HG03025 (cell line): ENCODE measurements around the gene ASPDH.

ENCODE experiments used
- ATAC-seq: cut with Tn5 transposase; IDR thresholded peaks from one replicate; pipeline ENCODE4 v1.9.1; 2021; ENCODE audit warnings: mild to moderate bottlenecking, moderate library complexity; ENCODE audit not compliant: unreplicated experiment, low FRiP score

The ASPDH gene

DNA sequence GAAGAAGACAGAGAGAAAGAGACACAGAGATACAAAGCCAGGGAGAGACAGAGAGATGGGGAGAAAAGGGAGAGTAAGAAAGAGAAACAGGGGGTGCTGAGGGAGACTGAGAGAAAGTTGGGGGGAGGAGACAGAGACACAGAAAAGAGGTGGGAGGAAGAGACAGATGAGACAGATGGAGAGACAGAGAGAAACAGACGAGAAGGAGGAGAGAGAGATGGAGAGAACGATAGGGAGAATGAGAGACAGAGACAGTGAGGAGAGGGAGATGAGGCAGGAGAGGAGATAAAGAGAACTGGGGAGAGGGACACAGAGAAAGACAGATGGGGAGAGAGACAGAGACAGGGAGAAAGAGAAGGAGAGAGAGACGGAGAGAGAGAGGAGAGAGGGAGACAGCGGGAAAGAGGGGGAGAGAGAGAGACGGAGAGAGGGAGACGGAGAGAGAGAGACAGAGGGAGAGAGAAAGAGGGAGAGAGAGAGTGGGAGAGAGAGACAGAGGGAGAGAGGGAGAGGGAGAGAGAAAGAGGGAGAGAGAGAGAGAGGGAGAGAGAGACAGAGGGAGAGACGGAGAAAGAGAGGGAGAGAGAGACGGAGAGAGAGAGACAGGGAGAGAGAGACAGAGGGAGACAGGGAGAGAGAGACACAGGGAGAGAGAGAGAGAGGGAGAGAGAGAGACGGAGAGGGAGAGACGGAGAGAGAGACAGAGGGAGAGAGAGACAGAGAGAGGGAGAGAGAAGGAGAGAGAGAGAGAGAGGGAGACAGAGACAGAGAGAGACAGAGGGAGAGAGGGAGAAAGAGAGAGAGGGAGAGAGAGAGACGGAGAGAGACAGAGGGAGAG is 15.3 kb downstream of the ASPDH start:
- no peak for ATAC-seq

DNA sequence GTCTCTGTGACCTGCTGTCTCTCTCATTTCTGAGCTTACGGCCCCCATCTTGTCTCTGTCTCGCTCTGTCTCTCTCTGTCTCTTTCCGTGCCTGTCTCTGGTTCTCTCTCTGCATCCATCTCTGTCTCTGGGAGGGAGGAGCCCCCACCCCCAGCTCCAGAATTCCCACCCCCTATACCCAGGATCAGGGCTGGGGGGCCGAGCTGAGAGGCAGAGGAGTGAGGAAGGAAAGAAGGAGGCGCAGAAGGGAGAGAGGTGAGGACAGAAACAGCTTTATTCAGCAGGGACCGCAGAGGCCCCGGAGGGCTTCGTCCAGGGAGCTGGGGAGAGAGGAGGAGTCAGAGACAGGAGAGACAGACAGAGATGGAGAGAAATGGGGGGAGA is 16.7 kb downstream of the ASPDH start:
- no peak for ATAC-seq

DNA sequence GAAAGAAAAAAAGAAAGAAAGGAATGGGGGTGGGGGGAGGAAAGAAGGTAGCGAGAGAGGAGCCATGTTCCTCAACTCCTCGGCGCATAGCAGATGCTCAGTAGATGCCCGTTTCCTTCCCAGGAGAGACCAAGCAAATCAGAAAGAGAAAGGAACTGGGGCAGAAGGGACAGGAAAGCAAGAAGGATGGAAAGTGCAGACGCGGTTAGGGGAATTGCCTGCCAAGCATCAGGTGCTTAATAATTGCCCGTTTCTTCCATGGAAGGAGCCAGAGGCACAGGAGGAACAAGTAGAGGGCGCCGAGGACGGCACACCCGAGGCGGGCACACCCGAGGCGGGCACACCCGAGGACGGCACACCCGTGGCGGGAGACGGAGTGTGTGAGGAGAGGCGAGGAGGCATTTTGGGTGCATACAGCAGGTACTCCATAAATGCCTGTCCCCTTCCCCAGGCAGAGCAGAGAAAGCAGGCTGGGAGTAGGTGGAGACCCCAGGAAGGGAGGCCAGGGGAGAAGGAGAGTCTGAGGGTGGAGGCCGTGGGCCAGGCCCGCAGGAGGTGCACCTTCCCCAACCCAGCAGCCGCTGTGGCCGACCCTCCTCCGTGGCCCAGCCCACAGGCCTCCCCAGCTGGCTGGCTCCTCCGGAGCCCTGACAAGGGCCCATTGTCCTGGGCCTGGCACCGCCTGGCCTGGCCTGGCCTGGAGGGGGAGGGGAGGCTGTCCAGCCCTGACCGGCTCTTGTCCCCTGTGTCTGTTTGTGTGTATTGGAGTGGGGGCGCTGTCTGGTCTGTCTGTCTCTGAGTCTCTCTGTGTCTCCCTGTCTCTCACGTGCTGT is 17.3 kb downstream of the ASPDH start:
- no peak for ATAC-seq

DNA sequence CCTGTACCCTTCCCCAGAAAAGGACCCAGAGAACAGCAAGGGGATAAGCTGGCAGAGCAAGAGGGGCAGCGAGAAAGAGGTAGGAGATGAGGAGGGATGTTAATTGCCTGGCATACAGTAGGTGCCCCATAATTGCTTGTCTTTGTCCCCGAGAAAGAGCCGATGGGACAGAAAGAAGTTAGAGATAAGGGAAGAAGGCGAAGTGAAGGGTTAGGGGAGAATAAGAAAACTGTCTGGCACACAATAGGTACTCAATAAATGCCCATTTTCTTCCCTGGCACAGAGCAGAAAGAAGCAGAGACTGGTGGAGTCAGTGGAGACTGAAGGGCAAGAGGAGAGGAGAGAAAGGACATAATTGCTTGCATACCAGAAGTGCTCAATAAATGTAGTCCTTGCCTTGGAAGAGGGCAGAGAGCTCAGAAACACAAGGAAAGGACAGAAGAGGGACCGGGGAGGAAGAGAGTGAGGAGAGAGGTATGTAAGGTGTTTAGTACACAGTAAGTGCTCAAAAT is 18.6 kb downstream of the ASPDH start:
- ATAC-seq: no peak

DNA sequence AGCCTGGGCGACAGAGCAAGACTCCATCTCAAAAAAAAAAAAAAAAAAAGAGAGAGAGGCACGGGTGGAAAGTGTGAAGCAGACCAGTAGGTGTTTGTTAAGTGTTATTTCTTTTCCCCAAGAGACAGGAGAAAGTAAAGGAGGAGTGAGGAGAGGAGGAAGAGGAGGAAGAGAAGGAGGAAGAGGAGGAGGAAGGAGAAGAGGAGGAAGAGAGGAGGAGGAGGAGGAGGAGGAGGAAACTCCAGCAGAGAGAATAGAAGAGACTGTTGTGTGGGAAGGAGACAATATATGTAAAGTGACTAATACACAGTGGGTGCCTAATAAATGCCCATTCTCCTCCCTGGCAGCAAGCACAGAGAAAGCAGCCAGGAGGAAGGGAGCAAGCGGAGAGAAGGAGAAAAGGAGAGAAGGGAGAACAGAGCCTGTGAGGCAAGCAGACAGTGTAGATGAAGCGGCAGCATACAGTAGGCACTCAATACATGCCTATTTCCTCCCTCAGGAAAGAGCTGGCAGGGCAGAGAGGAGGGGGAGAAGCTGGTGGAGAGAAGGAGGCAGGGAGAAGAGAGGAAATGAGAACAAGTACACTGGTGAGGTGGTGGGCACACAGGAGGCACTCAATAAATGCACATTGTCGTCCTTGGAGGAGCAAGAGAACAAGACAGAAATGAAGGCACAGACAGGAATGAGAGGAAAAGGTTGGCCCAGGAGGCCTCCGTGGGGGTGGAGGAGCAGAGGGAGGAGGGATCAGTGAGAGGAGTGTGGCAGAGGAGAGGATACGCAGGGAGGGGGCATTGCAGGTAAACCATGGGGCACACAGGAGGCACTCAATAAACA is 19.3 kb downstream of the ASPDH start:
- ATAC-seq: no peak

DNA sequence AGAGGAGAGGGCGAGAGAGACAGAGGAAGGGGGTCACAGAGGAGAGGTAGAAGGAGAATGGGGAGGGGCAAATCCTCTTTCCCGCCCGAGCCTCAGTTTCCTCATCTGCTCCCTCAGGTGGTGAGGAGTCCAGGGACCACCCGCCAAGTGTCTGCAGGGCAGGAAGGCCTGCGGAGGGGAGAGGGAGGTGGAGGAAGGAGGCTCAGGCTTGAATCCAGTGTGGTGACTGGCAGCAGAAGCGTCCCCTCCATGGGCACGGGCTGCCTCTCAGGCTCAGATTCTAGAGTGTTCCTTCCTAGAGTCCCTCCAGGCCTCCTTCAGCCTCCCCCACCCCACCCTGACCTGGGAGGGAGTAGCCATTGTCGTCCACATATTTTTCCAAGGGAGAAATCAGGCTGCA is 20.5 kb downstream of the ASPDH start:
- no peak for ATAC-seq

DNA sequence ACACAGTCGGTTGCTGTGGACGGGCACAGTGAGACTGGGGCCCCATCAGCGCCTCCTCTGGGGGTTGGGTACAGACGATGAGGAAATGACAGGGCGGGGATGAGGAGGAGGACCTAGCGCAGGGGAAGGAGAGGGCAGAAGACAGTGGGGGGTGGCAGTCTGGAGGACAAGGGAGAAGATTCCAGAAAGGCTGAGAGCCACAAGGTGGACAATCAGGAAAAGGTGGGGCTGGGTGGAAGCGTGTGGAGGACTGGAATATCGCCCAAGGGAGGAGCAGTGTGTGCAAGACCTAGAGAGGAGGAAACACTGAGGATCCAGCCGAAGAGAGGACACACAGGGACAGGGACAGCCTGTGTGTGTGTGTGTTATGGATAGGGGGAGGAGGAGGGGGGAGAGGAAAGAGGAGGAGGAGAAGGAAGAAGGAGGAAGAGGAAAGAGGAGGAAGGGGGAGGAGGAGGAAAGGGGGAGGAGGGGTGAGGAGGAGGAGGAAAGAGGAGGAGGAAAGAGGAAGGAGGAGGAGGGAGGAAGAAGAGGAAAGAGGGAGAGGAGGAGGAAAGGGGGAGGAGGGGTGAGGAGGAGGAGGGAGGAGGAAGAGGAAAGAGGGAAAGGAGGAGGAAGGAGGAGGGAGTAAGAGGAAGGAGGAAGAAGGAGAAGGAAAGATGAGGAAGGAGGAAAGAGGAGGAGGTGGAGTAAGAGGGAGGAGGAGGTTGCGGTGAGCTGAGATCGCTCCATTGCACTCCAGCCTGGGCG is 21.2 kb downstream of the ASPDH start:
- no peak for ATAC-seq

DNA sequence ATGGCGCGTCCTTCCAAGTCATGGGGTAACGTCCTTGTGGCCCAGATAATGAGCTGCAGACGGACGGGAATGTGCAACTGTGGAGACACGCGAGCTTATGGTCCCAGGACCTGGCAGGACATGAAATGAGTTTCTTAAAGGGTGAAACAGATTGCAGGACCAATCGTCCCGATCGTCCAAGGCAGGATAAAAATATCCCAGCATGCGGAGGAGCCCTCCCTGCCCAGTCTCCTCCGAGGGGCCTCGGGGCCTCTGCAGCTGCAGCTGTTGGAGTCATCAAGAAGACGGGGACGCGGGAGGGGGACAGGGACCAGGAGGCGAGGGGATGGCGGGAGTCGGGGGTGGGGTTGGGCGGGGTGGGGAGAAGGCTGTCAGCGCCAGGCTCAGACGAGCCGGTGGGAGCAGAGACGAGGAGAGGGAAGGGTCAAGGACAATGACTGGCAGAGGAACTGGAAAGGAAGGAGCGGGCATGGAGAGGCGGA is 22.7 kb downstream of the ASPDH start:
- ATAC-seq: no peak

DNA sequence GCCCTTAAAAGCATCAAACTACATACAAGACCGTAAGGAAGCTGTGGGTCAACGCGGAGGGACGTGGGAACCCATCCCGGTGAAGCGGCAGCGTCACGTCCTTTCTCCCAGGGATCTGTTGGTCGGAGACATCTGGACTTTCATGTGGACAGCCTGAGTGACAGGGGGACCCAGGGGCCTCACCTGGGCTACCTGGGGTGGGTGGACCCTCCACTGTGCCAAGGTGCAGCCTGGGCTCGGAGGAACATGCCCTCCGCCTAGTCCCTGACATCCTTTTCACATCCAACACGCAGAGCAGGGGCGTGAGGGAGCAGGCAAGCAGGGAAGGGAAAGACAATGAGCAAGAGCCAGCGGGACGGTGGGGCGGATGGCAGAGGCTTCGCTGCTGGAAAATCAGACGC is 23.3 kb downstream of the ASPDH start:
- ATAC-seq: no peak

DNA sequence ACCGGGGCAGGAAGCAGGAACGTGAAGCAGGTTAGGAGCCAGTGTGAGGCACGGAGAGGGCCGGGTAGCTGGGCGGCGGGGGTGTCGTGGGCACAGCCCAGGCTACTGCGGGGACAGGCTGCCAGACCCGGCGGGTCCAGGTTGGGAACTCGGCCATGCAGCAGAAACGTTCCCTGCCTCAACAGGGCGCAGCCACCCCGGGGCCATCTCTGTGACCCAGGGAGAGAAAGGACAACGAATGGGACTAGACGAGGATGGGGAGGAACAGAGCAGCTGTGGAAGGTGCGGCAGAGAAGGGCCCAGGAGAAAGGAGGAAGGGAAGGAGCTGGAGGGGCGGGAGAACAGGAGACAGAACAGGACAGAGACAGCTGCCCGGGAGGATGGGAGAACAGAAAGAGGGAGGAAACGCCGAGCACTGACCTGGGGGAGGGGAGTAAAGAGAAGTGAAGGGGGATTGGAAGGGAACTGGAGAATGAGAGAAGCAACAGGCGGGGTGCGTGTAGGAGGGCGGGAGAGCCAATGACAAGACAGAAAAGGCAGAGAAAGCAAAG is 24.2 kb downstream of the ASPDH start:
- no peak for ATAC-seq

DNA sequence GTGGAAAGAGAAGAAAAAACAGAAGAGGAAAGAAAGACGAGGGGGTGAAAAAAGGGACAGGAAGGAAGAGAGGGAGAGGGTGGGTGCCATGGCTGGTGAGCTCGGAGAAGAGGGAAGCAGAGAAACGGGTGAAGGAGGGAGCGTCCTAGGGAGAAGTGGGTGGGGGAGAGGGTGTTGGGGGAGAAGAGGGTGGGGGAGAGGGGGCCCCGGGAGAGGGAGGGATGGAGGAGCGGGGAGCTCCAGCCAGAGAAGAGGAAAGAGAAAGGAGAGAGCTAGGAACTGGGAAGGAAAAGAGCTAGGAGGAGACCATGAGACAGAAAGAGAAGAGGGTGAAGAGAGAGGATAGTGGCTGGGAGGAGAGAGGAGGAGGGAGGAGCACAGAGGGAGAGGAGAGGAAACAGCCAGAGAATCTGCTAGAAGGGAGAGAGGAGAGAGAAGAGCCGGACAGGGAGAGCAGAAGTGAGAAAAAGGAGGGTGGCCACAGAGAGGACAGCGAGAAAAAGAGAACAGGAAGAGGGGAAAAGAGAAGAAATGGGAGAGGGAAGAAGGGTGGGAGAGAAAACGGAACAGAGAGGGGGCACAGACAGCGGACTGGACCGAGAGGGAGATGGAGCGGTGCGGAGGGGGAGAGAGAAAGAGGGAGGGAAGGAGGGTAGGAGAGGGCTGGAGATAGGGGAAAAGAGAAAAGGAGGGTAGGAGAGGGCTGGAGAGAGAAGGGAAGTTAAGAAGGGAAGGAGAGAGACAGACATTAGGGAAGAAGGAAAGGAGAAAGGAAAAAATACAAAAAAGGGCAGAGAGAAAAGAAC is 25.1 kb downstream of the ASPDH start:
- no peak for ATAC-seq

DNA sequence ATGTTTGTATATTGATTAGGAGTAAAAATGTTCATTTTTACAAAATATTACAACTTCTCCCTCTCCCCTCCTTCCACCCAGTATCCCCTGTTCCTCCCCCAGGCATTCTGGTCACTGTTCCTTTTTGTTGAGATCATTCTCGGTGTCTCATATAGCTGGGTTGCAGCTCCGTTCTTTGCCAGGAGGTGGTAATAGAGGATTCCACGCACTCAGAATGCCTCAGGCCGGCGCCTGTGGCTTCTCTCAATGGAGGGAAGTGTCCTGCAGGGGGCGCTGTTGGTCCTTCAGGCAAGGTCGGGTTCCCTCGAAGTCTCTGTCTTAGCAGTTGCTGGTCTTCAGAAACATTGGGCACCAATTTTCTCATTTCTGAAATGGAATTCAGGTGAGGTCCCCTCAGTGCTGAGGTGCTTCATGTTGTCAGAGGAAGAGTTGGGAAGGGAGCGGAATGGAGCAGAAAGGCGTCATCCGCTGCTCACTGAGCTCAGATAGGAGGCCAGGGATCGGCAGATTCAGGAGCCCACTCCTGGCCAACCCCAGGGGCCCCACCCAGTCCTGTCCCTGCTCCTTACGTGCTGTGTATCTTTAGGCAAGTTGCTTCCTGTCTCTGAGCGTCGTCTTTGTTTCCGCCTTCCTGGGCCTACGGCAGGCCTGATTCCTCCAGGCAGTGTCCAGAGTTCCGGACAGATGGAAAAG is 26.7 kb downstream of the ASPDH start:
- no peak for ATAC-seq

DNA sequence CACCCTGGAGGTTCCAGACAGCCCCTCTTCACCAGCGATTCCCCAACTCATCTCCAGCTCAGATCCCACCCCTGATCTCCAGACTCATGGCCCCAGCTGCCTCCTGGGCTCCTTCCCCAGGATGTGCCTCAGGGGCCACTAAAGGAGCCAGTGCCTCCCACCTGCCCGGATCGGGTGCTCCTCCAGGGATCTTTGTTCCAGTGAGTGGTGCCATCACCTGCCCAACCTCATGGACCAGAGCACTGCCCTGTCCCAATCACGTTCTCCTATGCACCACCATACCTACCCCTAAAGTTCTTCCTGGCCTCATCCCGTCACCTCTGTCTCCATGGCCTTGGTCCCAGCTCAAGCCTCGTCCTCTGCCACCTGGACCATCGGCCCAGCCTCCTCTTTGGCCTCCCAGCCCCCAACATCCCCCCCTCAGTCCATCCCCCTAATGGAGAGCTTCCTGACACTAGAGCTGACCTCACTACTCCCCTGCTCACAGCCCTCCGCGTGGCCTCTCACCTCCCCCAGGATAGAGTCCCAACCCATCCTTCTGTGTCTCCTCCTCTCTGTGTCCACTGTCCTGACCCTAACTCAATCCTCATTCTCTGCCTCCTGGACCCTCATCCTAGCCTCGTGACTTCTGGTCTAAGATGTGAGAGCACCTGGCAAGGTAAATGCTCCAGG is 28.3 kb downstream of the ASPDH start:
- no peak for ATAC-seq

DNA sequence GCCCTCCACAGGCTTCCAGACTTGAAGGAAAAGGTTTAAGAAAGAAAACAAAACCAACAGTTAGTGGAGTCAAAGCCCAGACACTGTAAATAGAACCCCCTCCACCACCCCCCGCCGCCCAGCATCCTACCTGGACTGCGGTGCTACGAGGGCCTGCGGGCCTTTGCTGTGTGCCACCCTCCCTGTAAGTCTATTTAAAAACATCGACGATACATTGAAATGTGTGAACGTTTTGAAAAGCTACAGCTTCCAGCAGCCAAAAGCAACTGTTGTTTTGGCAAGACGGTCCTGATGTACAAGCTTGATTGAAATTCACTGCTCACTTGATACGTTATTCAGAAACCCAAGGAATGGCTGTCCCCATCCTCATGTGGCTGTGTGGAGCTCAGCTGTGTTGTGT is 30.8 kb downstream of the ASPDH start:
- ATAC-seq: no peak

DNA sequence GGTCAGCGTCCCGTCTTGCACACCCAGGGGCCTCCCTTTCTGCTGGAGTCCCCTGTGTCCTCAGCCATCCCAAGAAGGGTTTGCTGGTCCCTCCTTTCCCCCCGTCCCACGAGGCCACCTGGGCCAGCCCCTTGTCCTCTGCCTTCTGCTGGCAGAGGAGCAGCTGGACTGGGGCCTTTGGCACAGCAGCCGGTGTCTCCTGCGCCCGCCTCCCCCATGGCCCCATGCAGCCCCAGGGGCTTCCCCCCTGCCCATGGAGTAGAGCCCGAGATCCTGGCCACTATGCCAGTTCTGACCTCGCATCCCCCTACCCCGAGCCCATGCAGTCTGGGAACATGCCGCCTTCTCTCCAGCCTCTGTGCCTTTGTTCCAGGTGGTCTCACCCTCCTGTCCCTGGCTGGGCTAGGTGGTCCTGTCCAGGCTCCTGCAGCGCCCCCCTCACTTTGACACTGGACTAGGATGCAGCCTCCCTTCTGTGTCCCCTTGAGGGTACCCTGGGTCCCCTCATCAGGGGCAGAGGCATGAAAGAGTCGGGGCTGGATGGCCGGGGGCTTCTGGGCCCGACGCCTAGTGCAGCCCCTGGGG is 31.4 kb downstream of the ASPDH start:
- no peak for ATAC-seq

DNA sequence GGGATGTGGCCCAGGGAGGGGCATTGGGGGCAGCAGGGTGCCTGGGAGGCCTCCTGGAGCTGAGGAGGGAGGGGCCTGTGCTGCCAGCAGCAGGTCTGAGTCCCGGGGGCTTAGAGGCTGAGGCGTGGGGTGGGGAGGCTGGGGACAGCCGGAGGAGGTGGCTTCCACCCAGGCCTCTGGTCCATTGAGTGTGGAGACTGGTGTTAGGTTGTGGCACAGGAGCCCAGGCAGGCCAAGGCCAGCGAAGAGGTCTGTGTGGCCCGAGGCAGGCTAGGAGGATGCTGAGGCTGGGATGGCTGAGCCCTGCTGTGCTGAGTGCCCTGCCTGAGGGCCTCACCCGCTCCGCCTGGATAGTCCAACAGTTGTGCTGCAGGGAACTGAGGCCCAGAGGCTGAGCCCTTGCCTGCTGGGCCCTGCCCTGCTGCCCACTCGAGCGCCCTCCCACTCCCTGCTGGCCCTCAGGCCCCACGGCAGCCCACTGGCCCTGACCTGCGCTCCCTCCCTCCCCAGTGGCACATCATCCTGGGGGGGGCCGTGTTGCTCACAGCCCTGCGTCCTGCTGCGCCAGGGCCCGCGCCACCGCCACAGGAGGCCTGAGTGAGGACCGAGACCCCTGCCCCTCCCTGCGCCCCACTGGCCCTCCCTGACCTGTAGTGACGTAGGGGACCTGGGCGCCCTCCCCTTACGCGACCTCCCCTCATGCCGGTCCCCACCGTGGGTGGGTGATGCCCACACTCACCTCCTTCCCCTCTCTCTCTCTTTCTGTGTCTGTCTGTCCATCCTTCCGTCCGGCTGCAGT is 32.2 kb downstream of the ASPDH start:
- no peak for ATAC-seq
